Measurements from ENCODE around the gene TFB1M. TPM values are rescaled to one million over a fixed set of nuclear protein-coding genes. Genes with fewer than 3 reads are reported as not detected.
"Not testable (repeated sequence)": the region's sequence is repeated elsewhere in the genome, so short reads cannot be mapped to it uniquely, and the experiment has no call there.

The TFB1M gene
- total RNA-seq, 1 donor from 2014 or later, result 21.4 TPM

DNA sequence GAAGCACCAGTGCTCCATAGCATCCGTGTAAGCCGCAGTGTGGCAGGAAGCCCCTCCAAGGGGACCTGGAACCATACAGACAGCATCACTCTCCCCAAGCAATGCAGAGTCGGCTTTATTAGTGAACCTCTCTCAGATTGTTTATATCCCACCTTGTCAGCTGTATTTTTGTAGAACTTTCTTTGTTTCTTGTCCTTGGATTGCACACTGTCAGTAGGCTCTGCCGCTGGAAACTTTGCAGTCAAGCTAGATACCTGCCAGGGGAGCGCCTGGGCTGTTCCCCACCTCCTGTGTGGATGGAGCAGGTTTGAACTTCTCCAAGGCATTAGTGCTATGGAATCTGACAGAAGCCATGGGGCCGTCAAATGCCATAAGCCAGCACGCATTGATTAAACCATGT is 69.1 kb downstream of the TFB1M start:
- intact Hi-C loops (cut with micrococcal nuclease), result no loop called here

DNA sequence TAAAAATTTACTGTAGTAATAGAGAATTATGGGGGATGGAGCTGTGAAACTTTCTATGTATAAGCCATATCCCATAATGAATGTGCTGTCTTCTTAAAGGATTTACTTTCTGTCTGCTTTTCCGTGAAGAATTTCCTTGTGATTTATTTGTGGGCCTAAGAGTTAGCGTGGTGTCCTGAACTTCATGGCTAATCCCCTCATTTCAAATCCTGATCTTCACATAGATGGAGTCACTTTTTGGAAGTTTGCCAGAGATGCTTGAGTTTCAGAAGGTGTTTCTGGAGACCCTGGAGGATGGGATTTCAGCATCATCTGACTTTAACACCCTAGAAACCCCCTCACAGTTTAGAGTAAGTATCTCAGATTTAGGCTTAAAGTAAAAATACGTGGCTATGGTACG is 69.8 kb downstream of the TFB1M start:
- intact Hi-C loops (cut with micrococcal nuclease), result no loop called here

DNA sequence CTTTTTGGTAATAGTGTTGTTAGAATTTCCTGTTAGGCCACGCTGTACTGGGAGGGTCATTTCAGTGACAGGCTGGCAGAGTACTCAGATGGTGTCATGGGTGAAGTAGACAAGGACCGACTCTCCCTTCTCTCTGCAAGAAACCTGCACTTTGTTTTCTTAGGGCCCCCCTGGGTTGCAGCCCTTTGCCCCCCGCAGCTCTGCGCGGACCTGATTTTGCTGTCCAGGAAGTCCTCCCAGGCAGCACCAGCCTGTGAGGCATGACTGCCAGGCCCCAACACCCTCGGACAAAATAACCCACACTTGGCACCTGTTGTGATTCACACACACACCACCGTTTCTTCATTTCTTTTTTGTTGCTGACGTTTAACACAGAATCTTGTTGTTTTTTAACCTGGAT is 72.3 kb downstream of the TFB1M start:
- intact Hi-C loops (cut with micrococcal nuclease), result no loop called here

DNA sequence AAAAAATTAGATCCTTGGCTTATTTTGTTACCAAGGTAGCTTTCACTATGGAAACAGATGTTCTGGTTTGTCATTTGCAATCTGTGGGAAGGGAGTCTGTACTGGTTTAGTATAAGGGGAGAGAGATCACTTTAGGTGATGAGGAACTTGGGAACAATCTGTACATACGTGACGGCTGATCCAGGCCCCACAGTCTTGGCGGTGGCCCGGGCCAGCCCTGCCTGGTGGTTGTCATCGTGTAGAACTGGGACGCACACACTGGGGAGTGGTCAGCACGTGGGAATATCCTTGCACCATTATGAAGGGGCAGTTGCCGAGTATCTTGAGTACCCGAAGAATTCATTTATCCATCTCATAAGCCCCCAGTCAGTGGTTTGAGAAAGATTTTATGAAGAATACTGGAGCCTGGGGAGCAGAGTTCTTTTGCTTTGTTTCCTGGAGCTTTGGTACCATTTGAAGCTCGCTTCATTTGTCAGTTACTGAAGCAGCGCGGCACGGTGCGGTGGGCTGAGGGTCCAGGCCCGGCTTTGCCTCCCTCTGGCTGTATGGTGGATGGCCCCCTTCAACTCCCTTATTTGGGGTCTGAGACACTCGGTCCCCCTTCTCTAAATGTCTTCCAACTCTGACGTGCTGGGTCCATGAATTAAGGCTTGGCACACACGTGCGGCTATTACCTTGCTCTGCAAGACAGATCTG is 73.2 kb downstream of the TFB1M start:
- intact Hi-C loops (cut with micrococcal nuclease), result no loop called here

DNA sequence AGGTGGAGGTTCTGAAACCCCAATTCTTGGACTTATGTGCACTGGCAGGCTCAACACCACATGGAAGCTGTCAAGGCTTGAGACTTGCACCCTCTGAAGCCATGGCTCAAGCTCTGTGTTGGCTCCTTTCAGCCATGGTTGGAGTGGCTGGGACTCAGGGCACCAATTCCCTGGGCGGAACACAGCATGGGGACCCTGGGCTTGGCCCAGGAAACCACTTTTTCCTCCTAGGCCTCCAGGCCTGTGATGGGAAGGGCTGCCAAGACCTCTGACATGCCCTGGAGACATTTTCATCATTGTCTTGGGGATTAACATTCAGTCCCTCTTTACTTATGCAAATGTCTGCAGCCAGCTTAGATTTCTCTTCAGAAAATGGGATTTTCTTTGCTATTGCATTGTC is 76.7 kb downstream of the TFB1M start:
- intact Hi-C loops (cut with micrococcal nuclease), result no loop called here

DNA sequence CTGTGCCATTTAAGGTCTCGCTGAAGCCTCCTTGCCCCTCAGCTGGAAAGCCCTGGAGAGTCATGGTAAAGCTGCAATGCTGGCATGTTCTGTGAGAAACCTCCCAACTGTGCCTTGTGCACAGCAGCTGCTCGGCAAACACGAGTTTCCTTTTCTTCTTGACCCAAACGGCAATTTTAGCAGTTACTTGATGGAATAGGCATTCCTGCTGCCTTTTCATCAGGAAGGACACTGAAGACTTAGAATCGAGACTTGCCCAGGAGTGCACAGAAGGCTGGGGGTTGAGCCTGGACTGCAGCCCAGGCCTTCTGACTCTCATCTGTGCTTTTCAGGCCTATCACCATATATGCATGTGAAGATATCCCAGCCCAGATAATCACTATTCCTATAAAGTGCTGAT is 79.2 kb downstream of the TFB1M start:
- intact Hi-C loops (cut with micrococcal nuclease), result no loop called here

DNA sequence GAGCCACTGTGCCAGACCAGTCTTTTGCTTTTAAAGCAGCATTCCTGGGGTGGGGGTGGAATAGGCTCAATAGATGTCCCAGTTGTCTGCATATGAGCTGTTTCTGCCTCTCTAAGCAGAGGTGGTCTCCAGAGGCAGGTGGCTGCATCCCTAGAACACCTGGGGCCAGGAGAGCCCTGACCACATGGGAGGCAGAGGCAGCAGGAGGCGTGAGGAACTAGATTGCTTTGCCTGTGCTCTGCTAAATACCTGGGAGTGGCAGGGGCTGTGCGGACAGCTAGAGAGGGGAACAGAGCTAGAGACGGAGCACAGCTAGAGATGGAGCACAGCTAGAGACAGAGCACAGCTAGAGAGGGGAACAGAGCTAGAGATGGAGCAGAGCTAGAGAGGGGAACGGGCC is 79.6 kb downstream of the TFB1M start:
- intact Hi-C loops (cut with micrococcal nuclease), result loop anchor here (1.0 kb wide), 1 partner anchor 40 kb away; no protein-coding TSS in a partner anchor

DNA sequence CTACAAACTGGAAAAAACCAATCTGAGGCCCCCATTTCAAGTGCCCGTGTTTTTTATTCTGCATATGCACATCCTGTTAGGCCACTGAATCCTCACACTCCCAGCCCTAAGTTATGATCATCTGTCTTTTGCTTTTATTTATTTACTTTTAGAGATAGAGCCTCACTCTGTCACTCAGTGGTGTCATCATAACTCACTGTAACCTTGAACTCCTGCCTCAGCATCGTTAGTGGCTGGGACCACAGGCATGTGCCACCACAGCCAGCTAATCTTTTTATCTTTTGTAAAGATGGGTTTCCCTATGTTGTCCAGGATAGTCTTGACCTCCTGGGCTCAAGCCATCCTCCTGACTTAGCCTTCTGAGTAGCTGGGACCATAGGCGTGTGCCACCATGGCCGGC is 80.1 kb downstream of the TFB1M start:
- intact Hi-C loops (cut with micrococcal nuclease), result loop anchor here (1.0 kb wide), 1 partner anchor 40 kb away; no protein-coding TSS in a partner anchor

DNA sequence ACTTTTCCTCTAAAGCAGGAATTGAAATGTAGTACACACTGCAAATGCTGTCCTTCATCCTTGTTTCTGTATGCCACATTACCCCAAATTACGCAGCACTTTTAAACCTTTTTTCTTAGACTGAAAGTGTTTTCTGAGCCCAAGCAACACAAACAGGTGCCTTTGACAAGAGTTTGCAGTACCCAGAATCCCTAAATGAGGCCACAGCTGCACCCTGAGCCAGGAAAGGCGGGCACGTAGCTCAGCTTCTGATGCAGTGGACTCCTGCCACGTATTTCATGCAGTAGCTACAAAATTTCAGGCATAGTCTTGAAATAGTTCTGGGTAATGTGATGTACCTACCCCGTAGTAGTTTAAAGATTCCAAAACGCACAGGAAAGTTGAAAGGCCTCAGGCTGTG is 81.4 kb downstream of the TFB1M start:
- intact Hi-C loops (cut with micrococcal nuclease), result no loop called here

DNA sequence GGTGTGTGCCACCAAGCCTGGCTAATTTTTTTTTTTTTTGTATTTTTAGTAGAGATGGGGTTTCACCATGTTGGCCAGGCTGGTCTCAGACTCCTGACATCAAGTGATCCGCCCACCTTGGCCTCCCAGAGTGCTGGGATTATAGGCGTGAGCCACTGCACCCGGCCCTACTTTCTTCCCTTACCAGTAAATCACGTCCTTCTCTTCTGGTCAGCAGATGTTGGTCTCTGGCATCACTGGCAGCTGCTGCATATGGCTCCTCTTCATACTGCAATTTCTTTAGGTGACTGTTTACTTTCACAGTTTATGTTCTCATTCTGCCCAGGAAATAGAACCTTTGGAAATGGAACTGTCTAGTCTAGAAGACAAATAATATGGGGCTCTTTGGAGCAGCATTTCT is 83.3 kb downstream of the TFB1M start:
- intact Hi-C loops (cut with micrococcal nuclease), result not testable (repeated sequence)

DNA sequence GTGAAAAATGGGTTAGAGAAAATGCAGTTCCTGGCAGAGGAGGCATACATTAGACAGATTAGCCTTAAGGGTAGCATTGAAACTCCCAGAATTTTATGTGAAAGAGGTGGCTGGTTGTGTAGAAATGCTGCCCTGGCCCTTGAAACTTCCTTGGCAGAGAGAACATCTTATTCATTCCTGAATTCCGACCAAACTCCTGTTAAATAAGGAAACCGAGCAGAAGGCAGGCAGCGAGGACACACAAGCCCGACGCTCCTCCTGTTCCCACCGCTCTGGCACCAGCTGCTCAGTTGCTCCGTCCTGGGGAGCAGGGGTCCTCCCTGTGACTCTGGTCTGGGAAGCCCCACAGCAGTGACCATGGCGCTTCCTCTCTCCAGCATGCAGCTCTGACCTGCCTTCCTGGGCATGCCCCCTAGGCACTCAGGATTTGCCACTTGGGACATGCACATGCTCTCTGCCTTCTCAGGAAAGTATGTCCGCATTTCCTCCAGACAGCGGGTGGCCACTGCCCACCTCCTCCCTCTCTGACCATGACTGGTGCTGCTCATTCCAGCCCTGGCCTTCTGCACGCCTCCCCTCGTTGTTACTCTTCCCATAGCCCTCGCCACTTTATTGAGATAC is 85.6 kb downstream of the TFB1M start:
- intact Hi-C loops (cut with micrococcal nuclease), result no loop called here

DNA sequence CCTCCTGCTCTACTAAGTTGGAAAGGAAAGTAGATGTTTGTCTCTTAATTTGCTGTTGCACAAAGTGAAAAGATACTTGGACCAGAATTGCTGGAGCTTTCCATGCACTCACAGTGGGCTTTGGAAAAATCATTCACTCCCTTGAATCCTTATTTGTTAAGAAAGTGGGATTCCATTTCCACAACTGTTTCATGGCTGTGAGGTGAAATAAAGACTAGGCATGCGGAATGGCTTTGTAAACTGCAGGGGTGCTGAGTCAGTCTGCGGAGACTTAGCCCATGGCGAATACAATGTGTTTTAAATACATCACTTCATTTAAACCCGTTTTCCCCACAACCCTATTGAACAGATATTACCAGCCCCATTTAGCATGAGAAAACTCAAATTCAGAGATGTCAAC is 87.2 kb downstream of the TFB1M start:
- intact Hi-C loops (cut with micrococcal nuclease), result no loop called here

DNA sequence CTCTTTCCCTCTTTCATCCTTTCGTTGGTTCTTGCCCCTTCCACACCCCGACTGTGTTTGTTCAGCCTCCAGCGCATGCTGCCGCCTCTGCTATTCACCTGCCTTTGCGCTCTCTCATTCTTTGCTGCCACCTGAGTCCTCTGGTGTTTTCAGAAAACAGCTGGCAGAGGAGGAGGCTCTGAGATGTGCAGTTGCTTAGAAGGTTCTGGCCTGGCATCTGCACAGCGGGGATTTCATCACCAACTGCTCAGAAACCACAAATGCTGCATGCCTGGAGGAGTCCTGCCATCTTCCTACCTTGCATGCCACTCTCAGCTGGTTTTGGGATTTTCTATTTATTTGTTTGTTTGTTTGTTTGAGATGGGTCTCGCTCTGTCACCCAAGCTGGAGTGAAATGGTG is 89.7 kb downstream of the TFB1M start:
- intact Hi-C loops (cut with micrococcal nuclease), result loop anchor here (1.0 to 2.0 kb wide), 11 partner anchors 24 to 618 kb away; partner anchors contain the start of genes SCAF8 and TFB1M

DNA sequence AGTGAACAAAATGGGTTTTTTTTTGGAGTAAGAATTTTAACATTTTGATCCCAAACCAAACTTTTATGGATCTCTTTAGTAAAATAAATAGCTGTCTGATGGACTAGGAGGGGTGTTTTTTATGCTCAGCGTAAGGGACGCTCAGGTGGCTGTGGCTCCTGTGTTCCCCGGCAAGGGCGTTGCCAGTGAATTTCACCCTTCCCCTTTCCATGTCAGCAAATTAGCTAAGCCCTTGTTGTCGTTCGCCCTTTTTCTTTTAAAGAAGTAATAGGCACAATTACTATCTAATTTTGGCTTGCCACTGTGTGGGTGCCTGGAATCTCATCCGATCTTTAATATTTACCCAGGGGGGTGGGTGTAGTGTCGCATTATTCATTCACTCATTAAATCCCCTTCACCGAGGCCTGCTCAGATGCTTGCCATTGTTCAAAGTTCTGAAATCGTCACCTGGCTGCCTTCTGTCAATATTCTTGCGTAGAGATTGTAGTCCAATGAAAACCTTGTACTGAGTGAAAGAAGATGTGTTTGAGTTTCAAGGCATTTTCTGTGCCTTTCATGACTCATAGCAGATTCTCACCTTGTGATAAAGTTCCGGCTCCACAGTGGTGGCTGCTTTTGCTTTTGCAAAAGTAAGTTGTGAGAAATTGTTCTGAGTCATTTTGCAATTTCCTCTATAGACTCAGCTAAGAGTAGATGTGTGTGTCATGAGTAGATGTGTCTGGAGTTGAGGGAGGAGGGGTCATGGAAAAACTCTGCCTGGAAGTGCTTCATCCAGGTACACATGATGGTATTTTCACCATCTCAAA is 90.4 kb downstream of the TFB1M start:
- intact Hi-C loops (cut with micrococcal nuclease), result loop anchor here (1.0 to 2.0 kb wide), 11 partner anchors 25 to 618 kb away; partner anchors contain the start of genes SCAF8 and TFB1M

DNA sequence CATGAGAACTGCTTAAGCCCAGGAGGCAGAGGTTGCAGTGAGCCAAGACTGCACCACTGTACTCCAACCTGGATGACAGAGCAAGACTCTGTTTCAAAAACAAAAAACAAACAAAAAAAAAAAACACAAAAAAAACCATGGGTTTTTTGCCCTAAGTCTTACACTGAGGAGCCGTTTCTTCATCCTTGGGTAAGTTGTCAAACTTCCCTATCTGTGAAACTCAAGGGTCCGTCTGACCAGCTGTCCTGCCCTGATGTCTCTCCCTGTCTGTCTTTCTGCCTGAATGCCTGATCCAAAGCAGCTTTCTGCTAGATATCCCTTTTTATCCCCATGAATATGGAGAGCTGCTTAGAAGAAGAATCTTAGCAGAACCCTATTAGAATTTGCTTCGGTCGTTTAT is 91.8 kb downstream of the TFB1M start:
- intact Hi-C loops (cut with micrococcal nuclease), result no loop called here

DNA sequence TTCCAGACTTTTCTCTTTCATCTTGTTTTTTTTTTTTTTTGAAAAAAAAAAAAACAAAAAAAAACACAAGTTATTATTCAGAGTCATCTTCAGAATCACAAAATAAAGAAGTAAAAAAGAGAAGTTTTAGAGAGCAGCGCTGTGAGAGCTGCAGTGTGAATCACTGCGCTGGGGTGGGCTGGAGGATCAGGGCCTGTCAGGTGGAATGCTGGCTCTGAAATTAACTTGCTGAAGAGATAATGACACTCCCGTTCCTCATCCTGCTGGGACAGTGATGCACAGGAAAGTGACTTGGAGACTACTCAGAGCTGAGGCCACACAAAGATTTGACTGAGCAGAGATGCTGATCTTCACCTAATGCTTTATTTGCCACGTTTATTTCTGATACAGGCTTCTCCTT is 93.2 kb downstream of the TFB1M start:
- intact Hi-C loops (cut with micrococcal nuclease), result no loop called here

DNA sequence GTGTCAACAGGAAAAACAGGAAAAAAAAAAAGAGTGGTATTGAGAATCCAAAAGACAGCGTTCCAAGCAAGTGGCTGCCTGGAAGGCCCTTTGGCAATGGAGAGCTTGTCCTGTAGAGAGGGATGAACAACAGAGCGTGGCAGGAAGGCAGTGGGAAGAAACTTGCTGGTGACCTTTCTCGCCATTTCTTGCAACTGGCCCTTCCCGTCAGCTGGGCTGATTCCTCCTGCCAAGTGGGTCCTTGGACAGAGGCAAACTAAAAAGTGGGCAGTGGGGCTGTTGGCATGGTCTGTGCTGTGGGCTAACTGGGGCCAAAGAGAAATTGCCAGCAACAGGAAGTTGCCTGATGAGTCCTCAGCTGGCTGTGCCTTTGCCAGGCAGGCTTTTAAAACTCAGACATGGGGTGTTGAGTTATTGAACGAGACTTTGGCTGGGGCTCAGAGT is 94.4 kb downstream of the TFB1M start:
- intact Hi-C loops (cut with micrococcal nuclease), result no loop called here

DNA sequence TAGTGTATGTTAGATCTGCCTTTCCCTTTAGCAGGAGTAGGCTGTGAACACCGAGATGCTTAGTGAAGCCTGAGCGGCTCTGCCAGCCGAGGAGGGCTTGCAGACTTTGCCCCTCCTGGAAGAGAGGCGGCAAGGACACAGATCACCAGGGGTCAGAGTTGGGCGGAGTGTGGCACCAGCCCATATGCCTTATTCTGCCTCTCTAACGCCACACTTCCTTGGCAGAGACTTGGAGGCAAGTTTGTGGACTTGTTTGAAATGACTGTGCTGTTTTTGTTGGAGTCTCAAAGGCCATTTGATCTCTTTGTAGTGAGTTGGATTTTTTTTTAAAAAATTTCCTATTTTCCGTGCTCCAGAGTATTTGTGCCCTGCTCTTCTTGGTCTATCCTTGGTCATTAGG is 95.0 kb downstream of the TFB1M start:
- intact Hi-C loops (cut with micrococcal nuclease), result no loop called here

DNA sequence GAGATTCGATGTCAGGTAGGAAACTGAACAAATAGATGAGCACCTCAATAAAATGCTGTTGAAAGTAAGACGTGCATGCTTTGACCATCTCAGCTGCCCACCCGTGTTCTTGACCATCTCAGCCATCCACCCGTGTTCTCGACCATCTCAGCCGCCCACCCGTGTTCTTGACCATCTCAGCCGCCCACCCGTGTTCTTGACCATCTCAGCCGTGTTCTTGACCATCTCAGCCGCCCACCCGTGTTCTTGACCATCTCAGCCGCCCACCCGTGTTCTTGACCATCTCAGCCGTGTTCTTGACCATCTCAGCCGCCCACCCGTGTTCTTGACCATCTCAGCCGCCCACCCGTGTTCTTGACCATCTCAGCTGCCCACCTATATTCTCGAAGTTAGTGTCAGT is 95.6 kb downstream of the TFB1M start:
- intact Hi-C loops (cut with micrococcal nuclease), result not testable (repeated sequence)

DNA sequence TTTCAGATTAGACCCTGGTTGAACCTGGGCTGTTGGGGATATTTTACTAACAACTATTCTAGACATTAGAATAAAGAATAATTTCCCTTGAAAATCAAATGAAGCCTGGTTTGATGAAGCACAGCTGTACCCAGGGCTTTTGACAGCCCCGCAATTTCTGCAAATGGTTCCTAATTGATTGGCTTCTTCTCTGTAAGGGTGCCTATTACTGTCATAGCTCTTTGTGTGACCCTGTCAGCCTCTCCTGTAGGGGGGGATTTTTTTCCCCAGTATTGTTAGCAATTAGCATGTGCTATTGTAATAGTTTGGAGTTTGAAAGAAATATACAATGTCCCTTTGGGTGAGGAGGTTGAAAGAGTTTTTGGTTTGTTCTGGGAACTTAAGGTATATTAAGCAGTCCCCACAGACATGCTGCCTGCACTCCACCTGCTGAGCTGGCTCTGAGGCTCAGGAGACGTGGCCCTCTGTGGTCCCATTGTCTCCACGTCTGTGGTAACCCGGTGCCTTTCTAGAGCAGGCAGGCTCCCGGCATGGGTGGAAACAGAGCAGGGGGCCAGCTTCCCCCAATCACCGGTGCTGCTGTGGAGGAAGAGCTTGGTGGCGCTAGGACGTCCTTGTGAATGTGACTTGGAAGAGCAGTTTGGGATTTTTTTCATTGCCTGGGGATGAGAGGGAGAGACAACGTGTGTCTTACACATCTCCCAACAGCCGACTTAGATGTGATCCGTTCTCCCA is 97.8 kb downstream of the TFB1M start:
- intact Hi-C loops (cut with micrococcal nuclease), result no loop called here

DNA sequence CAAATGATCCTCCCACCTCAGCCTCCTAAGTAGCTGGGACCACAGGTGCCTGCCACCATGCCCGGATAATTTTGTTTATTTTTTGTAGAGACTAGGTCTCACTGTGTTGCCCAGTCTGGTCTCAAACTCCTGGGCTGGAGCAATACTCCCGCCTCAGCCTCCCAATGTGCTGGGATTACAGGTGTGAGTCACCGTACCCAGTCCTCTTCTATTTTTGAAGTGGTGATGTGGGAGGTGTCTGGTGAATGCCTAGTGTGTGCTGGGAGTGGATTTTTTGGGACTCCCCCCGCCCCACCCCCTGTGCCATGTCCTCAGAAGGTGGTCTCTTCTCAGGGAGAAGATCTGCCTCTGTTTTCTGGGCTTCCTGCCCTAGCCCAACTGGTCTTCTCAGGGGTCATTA is 98.4 kb downstream of the TFB1M start:
- intact Hi-C loops (cut with micrococcal nuclease), result no loop called here

All from T-helper 1 cell treated with Interleukin-12 subunit alpha and Interleukin-12 subunit beta and Interleukin-4 antibody, amounts not matched to agents 30 ng/mL and 1 ng/mL, for 36 hours (primary cell).